G401 (cell line): ENCODE measurements around the gene LRTM2. TPM values are rescaled to one million over a fixed set of nuclear protein-coding genes. Genes with fewer than 3 reads are reported as not detected.
A peak's percentile ranks its signal among the peaks of the same experiment; 100 is the strongest.

ENCODE experiments used
- DNase-seq: peaks from one replicate; pipeline ENCODE4 v3.0.0-alpha.2; 2015; ENCODE audit warnings: low spot score
- in situ Hi-C: cut with HindIII; loops from 2 replicates; pipeline ENCODE4 v1.10.0; 2016; ENCODE audit warnings: low sequenced_read_pairs, mixed read lengths
- total RNA-seq: library from RNA; depleted of rRNA; stranded (reverse); fragments of >200 nt; shearing (Covaris generic); gene quantifications from 2 replicates; pipeline ENCODE4 v1.2.3, GENCODE V29; 2014

The LRTM2 gene
- total RNA-seq, 1 experiment from 2014 or later, result not detected

- in situ Hi-C loops, result no loop called here
- DNase-seq, result no peak
Measured at GRCh38 chr12:1825382-1826102, 5.2 kb downstream of the LRTM2 start.

- DNase-seq, result no peak
- in situ Hi-C loops, result no loop called here
Measured at GRCh38 chr12:1826401-1826800, 6.0 kb downstream of the LRTM2 start.

GRCh38 chr12:1826867-1827705 is 6.7 kb downstream of the LRTM2 start:
- in situ Hi-C loops, result no loop called here
- no peak for DNase-seq

- no peak for DNase-seq
- in situ Hi-C loops, result no loop called here
Measured at GRCh38 chr12:1827826-1828805, 7.8 kb downstream of the LRTM2 start.

- in situ Hi-C loops, result no loop called here
- no peak for DNase-seq
Measured at GRCh38 chr12:1828856-1829255, 8.5 kb downstream of the LRTM2 start.

GRCh38 chr12:1829306-1829900 is 9.0 kb downstream of the LRTM2 start:
- no peak for DNase-seq
- in situ Hi-C loops, result no loop called here

- in situ Hi-C loops, result no loop called here
- no peak for DNase-seq
Measured at GRCh38 chr12:1830401-1830845, 10.1 kb downstream of the LRTM2 start.

GRCh38 chr12:1830981-1831963 is 10.9 kb downstream of the LRTM2 start:
- no peak for DNase-seq

GRCh38 chr12:1832801-1833595 is 12.6 kb downstream of the LRTM2 start:
- no peak for DNase-seq

More at GRCh38 chr12:1830981-1831963, 10.9 kb downstream of the LRTM2 start:
- in situ Hi-C loops, result no loop called here

GRCh38 chr12:1833596-1834028 is 13.2 kb downstream of the LRTM2 start:
- in situ Hi-C loops, result no loop called here

More at GRCh38 chr12:1832801-1833595, 12.6 kb downstream of the LRTM2 start:
- in situ Hi-C loops, result no loop called here

GRCh38 chr12:1834186-1834925 is 14.0 kb downstream of the LRTM2 start:
- in situ Hi-C loops, result no loop called here
- DNase-seq, result no peak

More at GRCh38 chr12:1833596-1834028, 13.2 kb downstream of the LRTM2 start:
- DNase-seq, result no peak

- DNase-seq, result no peak
- in situ Hi-C loops, result no loop called here
Measured at GRCh38 chr12:1835211-1836131, 15.1 kb downstream of the LRTM2 start.

- in situ Hi-C loops, result no loop called here
- DNase-seq, result no peak
Measured at GRCh38 chr12:1836241-1836803, 16.0 kb downstream of the LRTM2 start.

- in situ Hi-C loops, result no loop called here
Measured at GRCh38 chr12:1836854-1837421, 16.6 kb downstream of the LRTM2 start.

More at GRCh38 chr12:1836854-1837421, 16.6 kb downstream of the LRTM2 start:
- peak; percentile 85 for DNase-seq
